Measurements from ENCODE around the gene C6orf58. TPM values are rescaled to one million over a fixed set of nuclear protein-coding genes. Genes with fewer than 3 reads are reported as not detected.

The C6orf58 gene
- total RNA-seq, 4 donors from 2014 or later, result not detected

GRCh38 chr6:127582777-127583462 is 5.9 kb downstream of the C6orf58 start:
- intact Hi-C loops (cut with DNase I; ENCODE audit: low total_unique reads), result no loop called here
- TF ChIP-seq POLR2AphosphoS5 (IDR thresholded peaks at IDR 0.05), result no peak
- no peak for TF ChIP-seq POLR2A (IDR thresholded peaks at IDR 0.05)
- no peak for TF ChIP-seq CTCF (IDR thresholded peaks at IDR 0.05)
- TF ChIP-seq EP300 (IDR thresholded peaks at IDR 0.05; ENCODE audit: low read depth), result no peak
- Histone ChIP-seq H3K4me3 (no peak overlapping the region), H3K4me1 (no peaks in the 10 kb centered on the region), H3K27me3 (no peaks in the 10 kb centered on the region), H3K36me3 (no peaks in the 10 kb centered on the region), H3K27ac (no peak overlapping the region), H3K9me3 (no peaks in the 10 kb centered on the region)
- in situ Hi-C loops (cut with MboI; ENCODE audit: low pct_ligation_motif_present in 1 of 4, low pct_unique_long_range_greater_than_20kb in 1 of 4, low sequenced_read_pairs in 3 of 4), result no loop called here
- no peak for DNase-seq
- WGBS, 2 donors (ENCODE audit: low coverage in 1 of 2), result 71% methylated on average over 3 to 4 of the region's 4 CpGs

GRCh38 chr6:127585123-127585522 is 8.1 kb downstream of the C6orf58 start:
- no peaks in the 10 kb centered on the region for H3K4me1 ChIP-seq
- no peak for DNase-seq
- intact Hi-C loops (cut with DNase I; ENCODE audit: low total_unique reads), result no loop called here
- TF ChIP-seq POLR2A (IDR thresholded peaks at IDR 0.05) (no peak), CTCF (IDR thresholded peaks at IDR 0.05) (no peak), EP300 (IDR thresholded peaks at IDR 0.05; ENCODE audit: low read depth) (no peak), POLR2AphosphoS5 (IDR thresholded peaks at IDR 0.05) (no peak)
- 89 to 90% methylated on average over 2 of the region's 2 CpGs for WGBS, 2 donors (ENCODE audit: low coverage in 1 of 2)
- H3K9me3 ChIP-seq, result no peaks in the 10 kb centered on the region
- no peaks in the 10 kb centered on the region for H3K27me3 ChIP-seq
- H3K4me3 ChIP-seq, result no peak overlapping the region
- no peak overlapping the region for H3K27ac ChIP-seq
- no peaks in the 10 kb centered on the region for H3K36me3 ChIP-seq
- in situ Hi-C loops (cut with MboI; ENCODE audit: low pct_ligation_motif_present in 1 of 4, low pct_unique_long_range_greater_than_20kb in 1 of 4, low sequenced_read_pairs in 3 of 4), result no loop called here

GRCh38 chr6:127586372-127586771 is 9.4 kb downstream of the C6orf58 start:
- DNase-seq, result no peak
- in situ Hi-C loops (cut with MboI; ENCODE audit: low pct_ligation_motif_present in 1 of 4, low pct_unique_long_range_greater_than_20kb in 1 of 4, low sequenced_read_pairs in 3 of 4) (no loop called here), intact Hi-C loops (cut with DNase I; ENCODE audit: low total_unique reads) (no loop called here)
- Histone ChIP-seq H3K36me3 (no peaks in the 10 kb centered on the region), H3K4me1 (no peaks in the 10 kb centered on the region), H3K27me3 (no peaks in the 10 kb centered on the region), H3K27ac (no peak overlapping the region), H3K4me3 (no peak overlapping the region), H3K9me3 (no peaks in the 10 kb centered on the region)
- 57% methylated on average over 2 of the region's 2 CpGs; no CpG with 5 or more reads in 1 of the 2 donors for WGBS, 2 donors (ENCODE audit: low coverage in 1 of 2)
- TF ChIP-seq EP300 (IDR thresholded peaks at IDR 0.05; ENCODE audit: low read depth) (no peak), POLR2A (IDR thresholded peaks at IDR 0.05) (no peak), CTCF (IDR thresholded peaks at IDR 0.05) (no peak), POLR2AphosphoS5 (IDR thresholded peaks at IDR 0.05) (no peak)

DNA sequence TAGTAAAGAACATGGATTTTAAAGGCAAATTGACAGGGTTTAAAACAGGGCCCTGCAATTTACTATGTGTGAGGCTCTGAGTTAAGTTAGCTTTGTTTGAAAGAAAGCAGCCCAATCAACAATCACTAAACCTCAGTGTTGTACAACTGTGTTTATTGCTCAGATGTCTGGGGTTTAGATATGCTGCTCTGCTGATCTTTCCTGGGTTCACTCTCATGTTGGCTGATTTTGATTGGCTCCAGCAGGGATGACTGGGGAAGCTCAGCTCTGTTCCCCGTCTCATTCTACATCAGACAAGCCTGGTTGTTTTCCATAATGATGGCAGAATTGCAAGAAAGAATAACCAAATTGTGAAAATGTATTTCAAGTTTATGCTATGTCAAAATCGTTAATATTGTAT is 10.9 kb downstream of the C6orf58 start:
- 60 to 67% methylated on average over 1 to 2 of the region's 2 CpGs for WGBS, 2 donors (ENCODE audit: low coverage in 1 of 2)
- Histone ChIP-seq H3K27ac (no peak overlapping the region), H3K4me1 (no peaks in the 10 kb centered on the region), H3K27me3 (no peaks in the 10 kb centered on the region), H3K4me3 (no peak overlapping the region), H3K9me3 (no peaks in the 10 kb centered on the region), H3K36me3 (no peaks in the 10 kb centered on the region)
- DNase-seq, result no peak
- TF ChIP-seq POLR2AphosphoS5 (IDR thresholded peaks at IDR 0.05) (no peak), EP300 (IDR thresholded peaks at IDR 0.05; ENCODE audit: low read depth) (no peak), POLR2A (IDR thresholded peaks at IDR 0.05) (no peak), CTCF (IDR thresholded peaks at IDR 0.05) (no peak)
- intact Hi-C loops (cut with DNase I; ENCODE audit: low total_unique reads) (no loop called here), in situ Hi-C loops (cut with MboI; ENCODE audit: low pct_ligation_motif_present in 1 of 4, low pct_unique_long_range_greater_than_20kb in 1 of 4, low sequenced_read_pairs in 3 of 4) (no loop called here)
